Stimulated activated CD8-positive, alpha-beta memory T cell treated with anti-CD3 and anti-CD28 coated beads, Interleukin-7, amount 100 ng/mL, for 48 hours (primary cell): ENCODE results near the gene TLNRD1.
A peak's percentile ranks its signal among the peaks of the same experiment; 100 is the strongest.

Source experiments
- DNase-seq, 2 donors: peaks; one replicate each; pipeline ENCODE4 v3.0.0-alpha.2; 2020; ENCODE audit warnings: low read depth in 1 of 2; ENCODE audit errors: extremely low read depth in 1 of 2

TLNRD1 gene

GRCh38 chr15:81001152-81002008, 657 bp downstream of the TLNRD1 start:
- no peak for DNase-seq

DNA sequence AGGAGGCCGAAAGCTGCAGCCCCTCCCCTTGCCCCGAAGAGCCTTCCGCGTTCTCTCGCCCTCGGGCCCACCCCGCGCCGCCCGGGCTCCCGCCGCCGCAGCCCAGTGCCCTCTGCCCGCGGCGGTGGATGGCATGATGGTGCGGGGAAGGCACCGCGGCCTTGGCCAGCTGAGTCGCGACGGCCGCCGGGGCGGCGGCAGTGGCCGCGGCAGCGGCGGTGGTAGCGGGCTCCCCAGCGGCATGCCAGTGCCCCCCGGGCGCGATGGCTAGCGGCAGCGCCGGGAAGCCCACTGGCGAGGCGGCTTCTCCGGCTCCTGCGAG, 1.2 kb downstream of the TLNRD1 start:
- no peak for DNase-seq

GRCh38 chr15:81002331-81003096, 1.8 kb downstream of the TLNRD1 start:
- DNase-seq: no peak

DNA sequence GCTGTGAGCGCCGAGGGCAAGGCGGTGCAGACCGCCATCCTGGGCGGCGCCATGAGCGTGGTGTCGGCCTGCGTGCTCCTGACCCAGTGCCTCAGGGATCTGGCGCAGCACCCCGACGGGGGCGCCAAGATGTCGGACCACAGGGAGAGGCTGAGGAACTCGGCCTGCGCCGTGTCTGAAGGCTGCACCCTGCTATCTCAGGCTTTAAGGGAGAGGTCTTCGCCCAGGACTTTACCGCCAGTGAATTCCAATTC, 2.3 kb downstream of the TLNRD1 start:
- no peak for DNase-seq

DNA sequence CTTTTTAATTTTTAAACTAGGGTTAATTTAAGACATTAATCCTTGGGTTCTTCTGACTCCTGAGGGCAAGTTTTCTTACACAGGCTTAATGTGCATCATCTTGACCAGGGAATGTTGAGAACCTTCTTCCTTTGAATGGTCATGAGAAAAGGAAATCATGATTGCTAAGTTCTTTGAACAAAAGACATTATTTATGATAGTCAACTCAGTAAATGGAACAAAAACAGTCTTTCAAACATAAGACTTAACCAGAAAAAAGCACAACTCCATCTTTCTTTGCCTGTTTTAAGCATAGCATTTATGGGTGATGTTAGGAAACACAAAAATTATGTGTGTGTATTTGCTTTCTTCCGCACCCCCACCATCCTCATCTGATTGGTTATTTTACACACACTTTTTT, 5.4 kb downstream of the TLNRD1 start:
- DNase-seq: no peak

DNA sequence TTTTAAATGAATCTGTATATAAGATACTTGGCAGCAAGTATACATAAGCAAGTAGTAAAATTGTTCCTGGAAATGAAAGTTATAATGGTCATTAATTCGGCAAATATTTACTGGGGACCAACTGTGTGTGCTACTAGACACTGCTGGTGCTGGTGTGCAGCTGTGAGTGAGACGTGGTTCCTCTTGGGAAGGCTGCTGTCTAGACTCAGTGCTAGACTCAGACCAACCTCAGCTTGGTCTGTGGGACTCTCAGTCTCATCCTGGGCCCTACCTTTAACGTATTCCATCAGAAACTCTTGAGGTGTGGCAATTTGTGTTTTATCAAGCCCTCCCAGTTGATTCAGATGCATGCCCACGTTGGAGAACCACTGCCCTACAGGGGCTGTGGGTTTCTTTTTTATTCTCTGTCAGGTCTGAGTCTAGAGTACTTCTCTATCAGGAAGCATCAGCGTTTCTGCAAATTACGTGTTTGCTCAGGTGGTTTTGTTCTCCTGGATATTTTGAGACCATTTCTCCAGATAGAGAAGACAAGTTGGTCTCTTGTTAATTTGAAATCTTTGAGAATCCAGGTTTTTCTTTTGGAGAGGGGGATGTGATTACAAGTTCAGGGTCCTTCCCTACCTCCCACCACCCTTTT, 6.8 kb downstream of the TLNRD1 start:
- no peak for DNase-seq

- DNase-seq: no peak
Measured at GRCh38 chr15:81008312-81008711, 7.6 kb downstream of the TLNRD1 start.

- DNase-seq: no peak
Measured at GRCh38 chr15:81010086-81010485, 9.4 kb downstream of the TLNRD1 start.

DNA sequence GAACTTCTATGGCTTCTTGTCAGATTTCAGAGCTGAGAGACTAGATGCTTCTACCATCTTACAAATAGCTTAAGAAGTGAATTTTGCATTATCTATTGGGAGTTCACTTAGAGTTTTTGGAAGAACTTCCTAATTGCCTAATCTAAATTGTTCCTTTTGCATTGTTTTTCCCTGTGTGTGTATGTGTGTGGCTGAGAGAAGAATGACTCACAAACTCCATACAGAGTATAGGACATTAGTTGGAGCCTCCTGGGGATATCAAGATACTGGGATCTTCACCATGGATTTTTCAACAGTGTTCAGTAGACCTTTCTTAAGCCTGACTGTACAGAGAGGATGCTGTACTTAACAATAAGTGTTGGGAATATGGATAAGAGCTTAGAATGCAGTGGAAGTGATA, 10.9 kb downstream of the TLNRD1 start:
- no peak for DNase-seq

DNA sequence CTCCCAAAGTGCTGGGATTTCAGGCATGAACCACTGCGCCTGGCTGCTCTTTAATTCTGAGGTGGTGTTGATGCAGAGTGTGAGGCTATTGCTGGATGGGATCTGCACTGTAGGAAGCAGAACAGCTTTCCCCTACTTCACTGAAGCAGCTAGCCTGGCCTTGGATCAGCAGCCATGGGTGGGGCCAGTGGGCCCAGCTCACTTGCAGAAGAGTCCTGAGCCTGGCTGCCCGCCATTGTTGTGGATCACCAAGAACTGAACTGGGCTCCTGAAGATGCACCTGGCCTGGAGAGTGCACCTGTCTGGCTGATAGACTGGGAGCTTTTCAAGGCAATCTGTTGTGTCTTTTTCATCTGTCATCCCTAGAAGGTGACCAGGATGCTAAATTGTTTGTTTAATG, 11.9 kb downstream of the TLNRD1 start:
- no peak for DNase-seq

DNA sequence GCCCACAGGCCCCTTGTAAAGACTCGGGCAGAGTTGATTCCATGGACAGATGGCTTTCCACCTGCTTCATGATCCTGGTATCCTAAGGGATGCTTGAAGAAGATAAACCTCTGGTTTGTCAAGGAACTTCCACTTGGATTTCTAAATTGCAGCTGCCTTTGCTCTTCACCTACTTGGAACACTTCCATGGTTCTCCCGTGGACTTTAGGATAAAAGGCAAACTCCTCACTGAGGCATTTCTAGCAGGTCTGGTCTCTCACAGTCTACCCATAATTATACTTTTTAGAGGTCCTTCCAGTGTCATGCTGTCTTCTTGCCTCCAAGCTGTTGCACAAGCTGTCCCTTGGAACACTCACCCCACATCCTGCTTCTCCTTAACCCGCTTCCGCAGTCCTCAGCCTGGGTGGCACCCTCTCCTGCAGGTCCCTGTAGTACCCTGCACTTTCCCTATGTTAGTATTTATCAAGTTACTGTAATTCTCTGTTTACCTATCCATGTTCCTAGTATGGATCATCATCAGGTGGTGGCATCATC, 12.7 kb downstream of the TLNRD1 start:
- no peak for DNase-seq

DNA sequence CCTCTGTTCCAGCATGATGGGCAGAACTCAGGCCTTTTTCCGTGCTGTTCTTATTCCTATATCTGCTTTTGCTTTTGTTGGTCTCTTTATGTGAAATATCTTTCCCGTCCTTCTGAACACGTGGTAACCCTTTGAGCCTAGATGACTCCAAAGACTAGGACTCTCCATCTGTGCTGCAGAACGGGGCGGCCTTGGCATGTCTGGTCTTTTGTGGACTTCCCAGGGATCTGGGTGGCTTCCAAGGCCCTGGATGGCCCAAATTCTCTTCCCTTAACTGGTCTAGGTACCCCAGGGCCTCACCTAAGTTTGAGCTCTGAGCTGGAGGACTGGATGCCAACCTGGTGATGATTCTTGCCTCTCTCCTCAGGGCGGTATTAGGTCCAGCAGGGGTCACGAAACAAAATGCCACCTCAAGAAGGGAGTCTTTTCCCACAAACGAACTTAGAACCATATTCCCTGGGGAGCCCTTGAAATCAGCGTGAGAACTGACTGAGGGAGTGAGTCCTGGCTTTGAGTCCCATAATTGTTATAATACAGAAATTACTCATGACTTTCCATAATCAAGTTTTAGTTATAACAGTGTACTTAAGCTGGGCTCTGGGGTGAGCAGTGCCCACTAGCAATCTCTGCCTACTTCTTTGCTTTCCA, 13.8 kb downstream of the TLNRD1 start:
- no peak for DNase-seq

- no peak for DNase-seq
Measured at GRCh38 chr15:81015621-81016488, 15.1 kb downstream of the TLNRD1 start.

- DNase-seq: no peak
Measured at GRCh38 chr15:81016489-81017068, 15.9 kb downstream of the TLNRD1 start.

- no peak for DNase-seq
Measured at GRCh38 chr15:81018197-81018596, 17.5 kb downstream of the TLNRD1 start.

GRCh38 chr15:81021321-81021720, 20.6 kb downstream of the TLNRD1 start:
- DNase-seq: no peak

GRCh38 chr15:81023483-81024264, 23.0 kb downstream of the TLNRD1 start:
- peak in 1 of 2 donors; percentile 30 for DNase-seq

GRCh38 chr15:81024265-81024872, 23.6 kb downstream of the TLNRD1 start:
- DNase-seq: no peak

- no peak for DNase-seq
Measured at GRCh38 chr15:81024936-81025335, 24.2 kb downstream of the TLNRD1 start.
